Fibroblast of the aortic adventitia (primary cell): ENCODE data around the gene SART3. TPM values are rescaled to one million over a fixed set of nuclear protein-coding genes. Genes with fewer than 3 reads are reported as not detected.
A peak's percentile ranks its signal among the peaks of the same experiment; 100 is the strongest.

Source experiments
- DNase-seq: peaks from one replicate; pipeline ENCODE4 v3.0.0-alpha.2; 2010; ENCODE audit warnings: low read depth
- H3K4me3 ChIP-seq: 2 replicates; pipeline ENCODE4 v1.5.1; 2011; ENCODE audit warnings: low read depth, mild to moderate bottlenecking, control low read depth, low read length, moderate library complexity
- CTCF ChIP-seq: IDR thresholded peaks from 2 replicates; pipeline ENCODE4 v1.5.1; 2011; ENCODE audit warnings: mild to moderate bottlenecking, low read length, control low read depth, inconsistent platforms; ENCODE audit not compliant: insufficient read depth
- total RNA-seq: library from RNA; depleted of rRNA; stranded (reverse); fragments of >200 nt; gene quantifications from 2 replicates; pipeline ENCODE4 v1.2.3, GENCODE V29; 2012; ENCODE audit warnings: low replicate concordance

SART3 gene
- total RNA-seq, 1 donor, result 46.6 TPM

DNA sequence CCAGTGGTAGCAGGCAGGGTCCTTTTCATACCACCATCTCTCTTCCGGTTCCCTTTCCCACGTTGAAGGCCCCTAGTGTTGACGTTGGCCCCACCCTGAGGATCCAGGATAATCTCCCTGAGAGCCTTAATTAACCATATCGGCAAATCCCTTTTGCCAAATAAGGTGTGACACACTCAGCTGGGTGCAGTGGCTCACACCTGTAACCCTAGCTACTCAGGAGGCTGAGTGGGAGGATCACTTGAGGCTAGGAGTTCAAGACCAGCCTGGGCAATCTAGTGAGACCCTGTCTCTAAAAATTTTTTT lies 39.7 kb upstream of the SART3 start:
- H3K4me3 ChIP-seq, result no peak overlapping the region
- TF ChIP-seq CTCF, result no peak
- DNase-seq, result no peak

GRCh38 chr12:108599948-108600701 lies 39.2 kb upstream of the SART3 start:
- DNase-seq, result no peak
- TF ChIP-seq CTCF, result no peak
- no peak overlapping the region for H3K4me3 ChIP-seq

- no peak for DNase-seq
- H3K4me3 ChIP-seq, result no peak overlapping the region
- TF ChIP-seq CTCF, result no peak
Observed at GRCh38 chr12:108599541-108599940, 38.6 kb upstream of the SART3 start.

- TF ChIP-seq CTCF, result no peak
- DNase-seq, result no peak
- H3K4me3 ChIP-seq, result peak overlapping the region; percentile 93
Observed at GRCh38 chr12:108598553-108599250, 37.7 kb upstream of the SART3 start.

DNA sequence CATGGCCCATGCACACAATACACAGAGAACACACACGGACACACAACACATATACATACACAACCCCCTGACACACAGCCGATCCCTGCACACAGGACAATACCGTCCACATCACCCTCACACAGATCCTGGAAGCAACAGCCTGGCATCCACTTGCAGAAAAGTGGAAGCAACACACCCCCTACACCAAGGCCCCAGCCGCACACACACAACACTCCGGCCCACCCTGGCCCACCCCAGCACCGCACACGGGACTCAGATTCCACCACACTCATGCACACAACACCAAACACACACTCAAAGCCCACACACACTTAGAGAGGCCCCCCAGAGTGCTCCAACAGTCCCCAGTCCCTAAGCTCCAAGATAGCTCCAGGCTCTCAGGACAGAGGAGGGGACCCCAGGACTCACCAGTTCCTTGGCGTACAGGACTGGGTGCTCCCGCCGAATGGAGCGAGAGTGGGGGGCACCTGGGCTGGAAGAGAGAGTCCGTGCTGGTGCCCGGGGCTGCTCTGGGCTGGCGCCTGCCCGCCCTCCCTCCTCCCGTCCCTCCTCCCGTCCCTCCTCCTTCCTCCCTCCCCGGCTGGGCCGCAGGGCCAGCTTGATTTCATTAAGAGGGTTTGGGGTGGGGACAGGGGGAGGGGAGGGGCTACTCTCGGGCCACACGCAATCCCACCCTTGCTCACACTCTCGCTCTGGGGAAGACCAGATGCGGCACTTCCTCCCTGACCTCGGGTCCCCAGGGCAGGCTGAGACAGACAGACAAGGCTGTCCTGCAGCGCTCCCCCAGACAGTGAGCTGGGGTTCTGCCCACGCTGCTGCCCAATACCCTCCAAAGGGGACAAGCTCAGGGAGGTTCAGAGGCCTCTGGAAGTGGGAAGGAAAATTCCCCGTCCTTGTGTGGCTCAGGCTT lies 36.8 kb upstream of the SART3 start, which contains the start of gene TMEM119:
TMEM119 (minus strand) TSS at position 526 of the 913 bp plus-strand sequence. CDS start 5,701 bp downstream, outside the sequence.
- peak; percentile 77 for DNase-seq
- H3K4me3 ChIP-seq, result peak within 1 kb of the TSS; percentile 93
- TF ChIP-seq CTCF, result no peak

- TF ChIP-seq CTCF, result no peak
- peak overlapping the region; percentile 93 for H3K4me3 ChIP-seq
- DNase-seq, result no peak
Observed at GRCh38 chr12:108596854-108597558, 36.0 kb upstream of the SART3 start.
